IMR-90 (cell line): Measurements from ENCODE around the gene KLHL17.

ENCODE experiments used
- SMC3 ChIP-seq: fragments of 150-350 bp; IDR thresholded peaks from 2 replicates; pipeline ENCODE4 v1.6.1; 2016; ENCODE audit warnings: low read depth, mild to moderate bottlenecking, antibody characterized with exemption, low read length, moderate library complexity
- TF ChIP-seq, protein P1 (sequence below): conservative IDR thresholded peaks from 2 replicates; pipeline ENCODE4 v1.5.1; 2012; ENCODE audit warnings: mild to moderate bottlenecking, low read depth, low read length, improper control_type of control experiment

DNA sequence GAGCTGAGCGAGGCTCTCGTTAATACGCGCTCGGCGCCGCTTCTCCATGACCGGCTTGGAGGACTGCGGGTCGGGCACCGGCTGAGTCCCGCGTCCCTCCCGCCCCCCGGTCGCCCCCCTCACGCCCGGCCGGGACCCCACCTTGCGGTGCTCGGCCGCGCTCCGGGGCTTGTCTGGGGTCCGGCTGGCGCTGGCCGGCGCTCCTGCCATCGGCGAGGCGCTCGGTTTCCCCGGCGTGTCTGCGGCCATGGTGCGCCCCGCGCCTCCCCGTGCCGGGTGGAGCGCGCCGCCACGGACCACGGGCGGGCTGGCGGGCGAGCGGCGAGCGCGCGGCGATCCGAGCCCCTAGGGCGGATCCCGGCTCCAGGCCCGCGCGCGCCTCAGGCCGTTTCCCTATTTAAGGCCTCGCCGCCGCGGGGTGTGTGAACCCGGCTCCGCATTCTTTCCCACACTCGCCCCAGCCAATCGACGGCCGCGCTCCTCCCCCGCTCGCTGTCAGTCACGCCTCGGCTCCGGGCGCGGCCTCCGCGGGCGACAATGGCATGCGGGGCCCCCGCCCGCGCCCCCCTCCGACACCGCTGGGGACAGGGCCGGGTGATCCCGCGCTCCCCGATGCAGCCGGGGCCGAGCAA lies 39.5 kb downstream of the KLHL17 start, which contains the start of gene HES4:
- TF ChIP-seq, protein P1, sequence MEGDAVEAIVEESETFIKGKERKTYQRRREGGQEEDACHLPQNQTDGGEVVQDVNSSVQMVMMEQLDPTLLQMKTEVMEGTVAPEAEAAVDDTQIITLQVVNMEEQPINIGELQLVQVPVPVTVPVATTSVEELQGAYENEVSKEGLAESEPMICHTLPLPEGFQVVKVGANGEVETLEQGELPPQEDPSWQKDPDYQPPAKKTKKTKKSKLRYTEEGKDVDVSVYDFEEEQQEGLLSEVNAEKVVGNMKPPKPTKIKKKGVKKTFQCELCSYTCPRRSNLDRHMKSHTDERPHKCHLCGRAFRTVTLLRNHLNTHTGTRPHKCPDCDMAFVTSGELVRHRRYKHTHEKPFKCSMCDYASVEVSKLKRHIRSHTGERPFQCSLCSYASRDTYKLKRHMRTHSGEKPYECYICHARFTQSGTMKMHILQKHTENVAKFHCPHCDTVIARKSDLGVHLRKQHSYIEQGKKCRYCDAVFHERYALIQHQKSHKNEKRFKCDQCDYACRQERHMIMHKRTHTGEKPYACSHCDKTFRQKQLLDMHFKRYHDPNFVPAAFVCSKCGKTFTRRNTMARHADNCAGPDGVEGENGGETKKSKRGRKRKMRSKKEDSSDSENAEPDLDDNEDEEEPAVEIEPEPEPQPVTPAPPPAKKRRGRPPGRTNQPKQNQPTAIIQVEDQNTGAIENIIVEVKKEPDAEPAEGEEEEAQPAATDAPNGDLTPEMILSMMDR, result no peak
- no peak for TF ChIP-seq SMC3
